ENCODE measurements around the gene FAM118B.
"Not testable (repeated sequence)": the region's sequence is repeated elsewhere in the genome, so short reads cannot be mapped to it uniquely, and the experiment has no call there.

The FAM118B gene

DNA sequence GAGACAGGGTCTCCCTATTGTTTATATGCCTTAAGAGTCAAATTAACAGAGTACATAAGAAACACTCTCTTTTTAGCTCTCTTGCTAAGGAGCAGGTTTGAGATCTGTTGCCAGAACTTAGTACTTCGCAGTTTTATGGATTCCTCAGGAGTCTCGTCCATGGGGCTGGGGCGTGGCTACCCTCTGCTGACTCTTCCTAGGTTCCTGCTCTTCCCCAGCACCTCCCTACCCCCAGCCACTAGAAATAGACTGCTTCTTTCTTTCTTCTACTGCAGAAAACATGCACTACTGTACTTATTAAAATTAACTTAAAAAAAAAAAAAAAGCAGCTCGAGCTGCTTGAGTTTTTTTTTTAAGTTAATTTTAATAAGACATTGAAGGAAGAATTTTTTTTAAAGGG lies 8.0 kb downstream of the FAM118B start:
- no peak for DNase-seq

DNA sequence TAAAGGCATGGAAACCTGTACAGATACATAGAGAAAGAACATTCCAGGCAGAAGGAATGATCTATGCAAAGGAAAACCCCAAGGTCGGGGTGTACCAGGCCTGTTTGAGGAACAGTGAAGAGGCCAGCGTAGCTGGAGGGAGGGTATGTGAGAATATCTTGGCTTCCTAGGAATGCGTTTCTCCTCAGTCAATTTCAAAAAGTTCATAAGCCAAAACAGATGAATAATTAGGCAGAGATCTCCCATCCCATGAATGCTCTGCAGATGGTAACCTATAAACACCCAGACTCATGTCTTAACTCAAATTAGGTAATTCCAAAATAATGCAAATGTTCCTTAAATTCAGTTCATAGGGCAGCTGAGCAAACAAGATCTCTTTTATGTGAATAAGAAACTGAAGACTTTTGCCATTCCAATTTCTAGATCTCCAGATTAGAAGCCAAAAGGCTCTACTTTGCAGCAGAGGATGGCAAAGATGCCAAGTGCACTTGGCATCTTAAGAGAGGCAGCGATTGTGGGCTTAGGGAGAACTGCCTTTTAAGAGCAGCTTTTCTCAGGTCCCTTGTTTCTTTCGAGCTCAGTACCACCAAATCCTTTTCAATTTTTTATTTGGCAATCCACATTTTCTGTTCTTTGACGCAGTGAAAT lies 13.2 kb downstream of the FAM118B start:
- peak; percentile 70 for DNase-seq

DNA sequence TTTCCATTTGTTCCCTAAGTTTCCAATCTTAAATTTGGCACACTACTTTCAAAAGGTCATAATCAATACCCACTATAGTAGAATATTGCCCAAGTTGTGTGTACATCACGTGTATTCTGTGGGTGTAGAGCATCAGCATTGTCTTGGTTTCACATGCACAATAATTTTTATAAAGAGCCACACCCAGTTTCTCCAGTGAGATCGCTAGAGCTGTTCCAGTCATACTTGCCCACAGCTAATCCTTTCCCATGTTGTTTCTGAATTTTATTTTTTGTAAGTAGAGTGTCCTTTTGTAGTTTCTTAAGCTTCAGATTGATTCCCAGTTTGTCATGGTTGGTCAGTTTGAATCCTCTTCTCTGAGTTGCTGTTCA lies 13.7 kb downstream of the FAM118B start:
- no peak for DNase-seq

DNA sequence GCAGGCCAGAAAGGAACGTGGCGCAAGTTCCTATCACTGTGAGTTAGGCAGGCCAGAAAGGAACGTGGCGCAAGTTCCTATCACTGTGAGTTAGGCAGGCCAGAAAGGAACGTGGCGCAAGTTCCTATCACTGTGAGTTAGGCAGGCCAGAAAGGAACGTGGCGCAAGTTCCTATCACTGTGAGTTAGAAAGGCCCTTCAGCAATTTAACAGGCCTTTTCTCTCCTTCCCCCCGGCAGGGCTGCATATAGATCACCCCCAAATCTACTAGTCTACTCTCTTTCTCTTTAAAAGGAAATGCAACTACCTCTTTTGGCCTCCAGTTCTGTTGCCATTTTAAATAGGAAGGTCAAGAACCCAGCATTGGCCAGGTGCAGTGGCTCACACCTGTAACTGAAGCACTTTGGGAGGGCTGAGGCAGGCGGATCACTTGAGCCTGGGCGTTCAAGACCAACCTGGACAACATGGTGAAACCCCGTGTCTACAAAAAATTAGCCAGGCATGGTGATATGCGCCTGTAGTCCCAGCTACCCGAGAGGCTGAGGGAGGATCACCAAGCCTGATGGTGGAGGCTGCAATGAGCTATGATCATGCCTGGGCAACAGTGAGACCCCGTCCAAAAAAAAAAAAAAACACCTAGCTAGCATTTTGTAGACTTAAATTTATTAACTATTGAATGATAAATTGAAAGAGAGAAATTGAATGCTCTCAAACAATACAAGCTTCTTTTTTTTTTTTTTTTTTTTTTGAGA lies 14.9 kb downstream of the FAM118B start:
- DNase-seq: no peak

DNA sequence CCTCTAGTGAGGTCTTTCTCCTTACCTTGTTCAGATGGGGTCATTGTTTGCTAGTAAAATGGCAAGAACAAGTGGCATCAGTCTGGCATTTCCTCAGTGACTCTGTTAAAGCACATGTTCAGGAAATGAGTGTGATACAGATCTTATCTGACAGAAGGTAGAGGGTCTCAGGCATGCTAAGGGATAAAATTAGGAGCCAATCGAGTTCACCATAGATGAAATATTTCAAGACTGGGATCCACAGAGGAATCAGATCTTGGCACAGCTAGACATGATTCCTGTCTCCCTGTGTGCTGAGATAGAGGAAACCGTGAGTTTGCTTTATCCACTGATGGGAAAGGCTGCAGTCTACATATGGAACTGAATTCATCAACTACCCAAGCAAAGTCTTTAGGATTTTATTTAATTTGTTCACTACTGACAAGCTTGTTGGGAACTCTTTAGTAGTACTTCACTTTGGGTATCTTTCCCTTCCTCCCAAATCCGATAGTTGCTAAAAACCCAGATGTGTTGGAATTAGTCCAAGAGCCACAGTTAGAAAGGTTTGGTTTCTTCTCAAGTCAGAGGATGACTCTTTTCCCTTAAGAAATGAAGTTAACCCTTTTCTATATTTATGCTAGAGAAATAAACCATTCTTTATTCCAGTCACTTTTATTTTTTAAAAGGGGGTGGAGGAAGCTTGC lies 18.4 kb downstream of the FAM118B start:
- no peak for DNase-seq

DNA sequence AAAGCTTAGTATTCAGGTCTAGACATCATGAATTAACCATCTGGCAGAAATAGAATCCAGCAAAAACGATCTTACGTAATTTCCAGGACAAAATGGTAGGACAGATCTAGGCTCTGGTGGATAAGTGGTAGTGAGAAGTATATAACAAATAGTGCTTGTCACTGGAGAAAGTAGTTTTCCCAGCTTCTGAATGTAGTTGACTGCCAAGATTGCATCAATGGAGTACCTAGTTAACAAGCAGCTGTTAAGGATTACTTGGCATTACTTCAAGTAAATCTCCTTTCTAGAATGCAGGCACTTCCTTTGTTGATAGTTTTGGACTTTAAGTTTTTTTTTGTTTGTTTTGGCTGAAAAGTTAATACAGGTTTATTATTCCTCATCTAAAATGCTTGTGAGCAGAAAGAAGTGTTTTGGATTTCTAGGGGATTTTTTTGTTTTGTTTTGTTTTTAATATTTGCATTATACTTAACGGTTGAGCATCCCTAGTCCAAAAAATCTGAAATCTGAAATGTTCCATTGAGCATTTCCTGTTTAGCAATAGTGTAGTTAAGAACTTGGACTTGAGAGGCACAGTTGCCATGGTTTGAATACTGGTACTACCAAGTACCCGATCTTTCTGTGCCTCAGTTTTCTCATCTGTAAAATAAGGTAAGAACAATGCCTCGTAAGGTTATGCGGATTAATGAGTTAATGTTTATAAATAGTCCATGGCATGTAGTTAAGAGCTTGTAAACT lies 20.3 kb downstream of the FAM118B start:
- DNase-seq: peak; percentile 98

DNA sequence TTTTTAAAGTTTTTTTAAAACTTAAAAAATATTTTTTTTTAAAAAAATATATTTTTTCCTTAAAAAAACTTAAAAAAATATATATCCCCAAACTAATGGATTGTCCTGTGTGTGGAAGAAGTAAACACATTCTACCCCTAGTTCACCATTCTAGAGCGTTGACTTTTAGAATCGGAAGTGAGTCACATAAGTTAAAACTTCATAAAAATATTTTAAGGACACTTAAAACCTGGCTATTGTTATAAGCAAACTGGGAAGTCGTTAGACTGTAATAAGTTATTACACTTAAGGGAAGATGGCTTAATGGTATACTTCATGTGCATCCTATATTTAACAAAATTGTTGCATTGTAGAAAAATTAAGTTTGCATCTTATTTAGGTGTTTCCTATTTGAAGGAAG lies 21.1 kb downstream of the FAM118B start:
- DNase-seq: no peak

DNA sequence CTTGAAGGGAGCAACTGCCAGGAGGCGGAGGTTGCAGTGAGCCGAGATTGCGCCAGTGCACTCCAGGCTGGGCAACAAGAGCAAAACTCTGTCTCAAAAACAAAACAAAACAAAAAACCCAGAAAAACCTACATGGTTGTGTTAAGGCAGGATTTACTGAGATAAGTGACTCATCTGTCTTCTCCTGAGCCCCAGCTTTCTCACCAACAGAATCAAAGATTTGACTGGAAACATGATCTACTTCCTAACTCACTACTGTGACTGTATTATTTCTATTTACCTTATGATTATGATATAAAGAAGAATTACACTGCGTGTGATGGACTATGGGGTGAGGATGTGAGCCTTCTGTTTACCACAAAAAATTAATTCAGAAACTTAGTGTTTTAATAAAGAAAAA lies 21.8 kb downstream of the FAM118B start:
- DNase-seq: no peak

DNA sequence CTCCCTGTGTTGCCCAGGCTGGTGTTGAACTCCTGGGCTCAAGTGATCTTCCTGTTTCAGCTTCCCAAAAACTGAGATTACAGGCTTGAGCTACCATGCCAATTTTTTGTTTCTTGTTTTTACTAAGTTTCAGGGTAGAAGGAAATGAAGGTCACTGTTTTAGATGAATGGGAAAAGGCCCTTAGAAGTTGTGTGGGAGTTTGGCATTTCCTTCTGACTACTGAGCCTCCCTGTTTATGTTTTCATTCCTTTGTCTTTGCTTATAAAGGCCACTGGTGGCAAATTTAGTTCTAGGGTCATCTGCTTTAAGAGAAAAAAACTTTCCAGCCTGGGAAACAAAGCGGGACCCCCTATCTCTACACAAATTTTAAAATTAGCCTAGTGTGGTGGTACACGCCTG lies 35.1 kb downstream of the FAM118B start:
- DNase-seq: no peak

DNA sequence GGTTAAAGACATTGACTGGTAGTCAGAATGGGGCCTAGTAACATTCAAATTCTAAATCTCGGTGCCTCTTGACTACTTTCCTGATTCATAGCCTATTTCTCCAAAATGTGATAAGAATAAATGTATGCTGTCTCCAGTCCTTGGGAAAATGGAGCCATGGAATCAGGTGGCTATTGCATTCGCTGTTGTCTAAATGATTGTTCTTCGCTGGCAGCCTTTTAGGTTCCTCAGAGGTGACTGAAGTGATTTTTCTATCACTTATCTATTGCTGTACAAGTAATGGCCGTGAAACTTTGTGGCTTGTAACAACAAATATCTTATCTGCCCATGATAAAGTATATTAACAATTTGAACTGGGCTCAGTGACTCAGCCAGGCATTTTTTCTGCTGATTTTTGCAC lies 41.7 kb downstream of the FAM118B start:
- no peak for DNase-seq

DNA sequence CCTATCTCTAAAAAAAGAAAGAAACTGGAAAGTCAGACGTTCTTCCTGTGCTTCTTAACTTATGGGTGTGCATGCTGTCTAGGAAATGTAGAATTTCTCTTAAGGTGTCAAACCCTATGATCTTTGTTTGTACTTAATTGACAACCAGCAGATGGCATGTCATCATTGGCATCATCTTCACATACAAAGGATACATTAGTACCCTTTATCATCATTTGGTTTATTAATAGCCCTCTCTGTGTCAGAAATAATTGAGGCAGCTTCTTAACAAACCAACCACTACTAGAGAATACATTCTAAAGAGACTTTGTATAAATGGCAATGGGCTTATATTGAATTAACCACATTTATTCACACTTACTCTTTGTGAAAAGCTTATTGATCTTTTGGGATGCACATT lies 43.2 kb downstream of the FAM118B start:
- no peak for DNase-seq

DNA sequence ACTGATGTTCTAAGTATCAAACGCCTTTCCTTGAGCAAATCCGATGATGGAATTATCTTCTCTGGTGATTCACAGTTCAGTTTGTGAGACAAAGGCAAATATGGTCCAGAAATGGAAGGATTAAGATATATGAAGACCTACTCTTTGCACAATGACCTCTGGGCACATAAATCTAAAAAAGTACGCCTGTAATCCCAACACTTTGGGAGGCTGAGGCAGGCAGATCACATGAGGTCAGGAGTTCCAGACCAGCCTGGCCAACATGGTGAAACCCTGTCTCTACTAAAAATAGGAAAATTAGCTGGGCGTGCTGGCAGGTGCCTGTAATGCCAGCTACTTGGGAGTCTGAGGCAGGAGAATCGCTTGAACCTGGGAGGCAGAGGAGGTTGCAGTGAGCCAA lies 43.9 kb downstream of the FAM118B start:
- DNase-seq: not testable (repeated sequence)

DNA sequence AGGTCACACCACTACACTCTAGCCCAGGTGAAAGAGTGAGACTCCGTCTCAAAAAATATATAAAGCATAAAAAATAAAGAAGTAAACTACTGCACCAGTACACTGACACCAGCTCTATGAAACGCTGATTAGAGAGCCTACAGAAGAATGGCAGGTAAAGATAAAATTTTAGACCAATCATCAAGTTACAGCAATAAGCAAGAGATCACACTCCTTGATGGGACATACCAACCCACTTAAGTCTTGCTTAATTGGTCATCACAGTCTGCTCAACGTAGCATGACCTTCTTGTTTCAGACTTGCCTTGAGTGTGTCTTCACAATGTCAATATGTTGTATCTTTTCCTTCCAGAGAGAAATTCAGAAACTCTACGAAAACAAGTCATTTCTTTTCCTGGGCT lies 44.6 kb downstream of the FAM118B start:
- DNase-seq: no peak

DNA sequence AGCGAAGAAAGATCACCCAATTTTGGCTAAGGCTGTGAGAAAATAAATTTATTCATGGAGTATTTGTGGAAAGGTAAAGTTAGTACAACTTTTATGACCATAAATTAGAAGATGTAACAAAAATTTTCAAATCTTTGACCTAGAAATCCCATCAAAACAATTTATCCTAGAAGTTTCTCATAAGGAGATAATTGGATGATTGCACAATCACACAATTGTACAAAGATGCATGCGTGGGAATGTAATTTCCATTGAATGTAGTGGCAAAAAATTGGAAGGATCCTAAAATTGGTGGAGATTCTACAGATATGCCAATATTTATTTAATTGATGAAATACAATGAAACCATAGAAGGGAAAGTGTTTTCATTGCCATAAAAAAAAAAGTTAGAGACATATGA lies 45.6 kb downstream of the FAM118B start:
- no peak for DNase-seq

DNA sequence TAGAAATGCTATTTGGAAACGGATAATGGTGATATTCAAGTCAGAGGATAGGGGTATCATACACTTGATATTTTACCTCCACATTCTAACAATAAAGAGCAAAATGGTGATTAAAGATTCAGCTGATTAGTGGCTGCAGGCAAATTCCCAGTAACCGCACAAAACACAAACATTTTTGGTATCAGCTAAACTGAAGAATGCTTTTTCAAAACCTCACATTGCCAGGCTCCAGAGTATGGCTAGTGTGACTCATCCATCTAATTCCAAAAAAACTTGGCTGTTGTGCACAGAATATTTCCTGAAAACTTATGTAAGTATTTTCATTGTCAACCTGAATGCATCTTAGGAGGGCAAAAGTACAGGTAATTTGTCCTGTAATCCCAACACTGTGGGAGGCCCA lies 46.2 kb downstream of the FAM118B start:
- no peak for DNase-seq

DNA sequence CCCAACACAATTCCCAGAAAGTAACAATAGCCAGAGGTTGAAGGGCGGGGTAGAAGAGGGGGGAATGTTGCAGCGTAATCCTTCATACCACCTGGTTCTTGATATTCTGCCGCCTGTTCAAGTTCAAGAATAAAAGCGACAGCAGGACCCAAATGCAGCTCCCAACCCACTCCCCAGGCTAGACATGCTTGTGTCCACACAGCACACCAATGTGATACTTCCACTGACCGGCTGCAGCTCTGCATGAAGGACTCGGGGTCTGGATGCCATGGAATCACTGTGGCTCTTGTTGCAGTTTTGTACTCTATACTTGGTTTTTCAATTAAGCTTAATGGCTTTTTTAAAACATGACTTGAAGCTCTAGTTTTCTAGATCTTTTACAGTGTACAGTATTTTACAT lies 50.6 kb downstream of the FAM118B start:
- no peak for DNase-seq

DNA sequence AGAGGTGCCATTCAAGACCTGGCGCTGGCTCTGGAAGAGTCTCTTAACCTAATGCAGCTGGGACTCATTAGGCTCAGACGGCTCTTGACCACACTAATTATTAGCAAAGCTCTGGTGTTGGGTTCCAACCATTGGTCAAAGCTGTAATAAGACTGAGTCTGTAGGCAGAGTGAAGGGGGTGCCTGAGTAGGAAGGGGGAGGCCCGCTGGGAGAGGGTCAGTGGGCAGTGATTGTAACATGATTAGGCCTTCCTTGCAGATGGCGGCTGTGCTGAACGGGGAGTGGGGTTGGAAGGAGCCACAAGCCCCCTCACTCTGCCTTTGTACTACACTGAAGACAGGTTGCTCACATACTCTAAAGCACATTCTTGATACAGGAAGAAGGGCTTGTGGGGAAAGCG lies 51.9 kb downstream of the FAM118B start:
- no peak for DNase-seq

DNA sequence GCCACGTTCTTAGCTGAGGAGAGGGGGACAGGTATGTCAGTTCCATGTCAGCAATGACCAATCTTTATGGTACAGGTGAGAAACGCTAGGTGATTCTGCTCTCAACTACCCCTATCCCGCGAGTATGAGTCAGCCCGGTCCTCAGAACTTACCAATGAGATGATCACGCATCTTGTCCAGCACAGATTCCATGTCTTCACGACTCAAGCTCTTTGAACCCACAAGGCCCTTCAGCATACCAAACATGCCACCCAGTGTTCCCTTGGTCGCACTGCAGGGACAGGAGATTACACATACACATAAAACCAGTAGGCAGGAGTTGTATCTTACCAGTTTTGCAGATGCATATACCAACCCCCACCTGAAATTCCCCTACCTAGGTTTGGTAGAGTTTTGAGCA lies 54.2 kb downstream of the FAM118B start:
- no peak for DNase-seq

DNA sequence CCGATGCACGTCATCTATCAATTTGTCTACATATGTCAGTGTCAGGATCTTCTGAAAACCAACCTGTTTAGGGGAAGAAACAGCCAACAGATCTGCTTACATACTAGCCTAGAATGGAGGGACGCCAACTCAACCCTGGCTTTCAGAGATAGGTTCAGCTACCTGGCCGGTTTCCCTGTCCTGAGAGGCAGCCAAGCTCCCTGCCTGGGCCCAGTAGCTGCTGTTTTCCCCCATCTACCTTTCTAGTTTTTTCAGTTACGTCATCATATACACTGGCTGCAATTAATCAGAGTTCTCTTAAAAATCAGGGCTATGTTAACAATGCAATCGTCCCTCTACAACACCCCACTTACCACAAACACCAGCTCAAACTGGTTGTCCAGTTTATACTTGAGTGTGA lies 56.1 kb downstream of the FAM118B start:
- DNase-seq: no peak

DNA sequence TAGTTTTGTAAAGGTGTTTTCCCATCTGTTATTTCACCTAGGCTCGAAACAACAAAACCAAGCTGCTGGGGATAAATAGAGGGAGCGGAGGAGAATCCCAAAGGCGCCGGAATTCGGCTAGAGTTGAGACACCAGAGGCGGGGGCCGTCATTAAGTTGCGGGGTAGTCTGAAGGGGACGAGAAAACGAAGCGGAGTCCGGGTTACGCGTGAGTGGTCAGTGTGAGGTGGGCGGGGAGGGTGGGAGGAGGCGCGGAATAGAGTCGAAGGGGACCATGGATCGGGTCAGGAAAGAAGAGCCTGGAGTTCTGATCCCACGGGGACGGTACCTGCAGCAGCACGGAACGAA lies 56.8 kb downstream of the FAM118B start:
- no peak for DNase-seq

DNA sequence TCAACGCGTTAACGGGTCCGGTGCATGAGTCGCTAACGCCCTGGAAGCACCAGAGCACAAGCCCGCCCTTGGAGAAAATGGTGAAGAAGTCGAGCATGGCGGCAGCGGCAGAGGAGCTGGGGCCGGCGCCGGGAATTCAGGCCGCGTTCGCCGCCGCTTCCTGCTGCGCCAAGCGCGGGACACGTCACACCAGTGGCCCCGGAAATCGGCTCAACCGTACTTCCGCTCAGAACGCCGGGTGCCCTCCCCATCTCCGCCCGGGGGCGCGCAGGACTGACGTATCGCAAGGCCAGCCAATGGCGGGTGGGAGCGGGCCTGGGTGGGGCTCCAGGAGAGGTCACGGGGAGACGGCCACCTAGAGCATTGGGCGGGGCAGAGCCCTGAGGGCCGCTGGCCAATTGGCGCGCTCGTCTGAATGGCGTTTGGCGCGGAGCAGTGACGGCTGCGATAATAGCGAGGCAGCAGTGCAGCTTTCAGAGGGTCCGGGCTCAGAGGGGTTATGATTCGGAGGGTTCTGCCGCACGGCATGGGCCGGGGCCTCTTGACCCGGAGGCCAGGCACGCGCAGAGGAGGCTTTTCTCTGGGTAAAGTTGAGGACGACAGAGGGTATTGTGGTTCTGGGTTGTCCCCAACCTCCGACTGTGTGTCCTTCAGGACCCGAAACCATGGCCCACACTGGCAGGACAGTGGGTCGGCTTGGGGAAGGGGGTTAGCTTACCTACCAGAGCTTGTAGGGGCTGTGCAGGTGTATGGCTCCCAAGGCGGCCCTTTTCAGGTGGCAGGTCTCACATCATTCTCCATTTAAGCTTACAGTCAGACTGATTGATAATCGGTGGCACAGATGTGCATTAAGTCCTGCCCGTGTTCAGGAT lies 57.4 kb downstream of the FAM118B start, which contains the start of the genes FOXRED1 and SRPRA:
Gene FOXRED1 (plus strand): TSS at position 447 of the 872 bp plus-strand sequence. CDS start 53 bp downstream, at position 500.
Gene SRPRA (minus strand): TSS at position 188 of the 872 bp plus-strand sequence. CDS start 91 bp downstream, at position 97.
- DNase-seq: peak; percentile 99

DNA sequence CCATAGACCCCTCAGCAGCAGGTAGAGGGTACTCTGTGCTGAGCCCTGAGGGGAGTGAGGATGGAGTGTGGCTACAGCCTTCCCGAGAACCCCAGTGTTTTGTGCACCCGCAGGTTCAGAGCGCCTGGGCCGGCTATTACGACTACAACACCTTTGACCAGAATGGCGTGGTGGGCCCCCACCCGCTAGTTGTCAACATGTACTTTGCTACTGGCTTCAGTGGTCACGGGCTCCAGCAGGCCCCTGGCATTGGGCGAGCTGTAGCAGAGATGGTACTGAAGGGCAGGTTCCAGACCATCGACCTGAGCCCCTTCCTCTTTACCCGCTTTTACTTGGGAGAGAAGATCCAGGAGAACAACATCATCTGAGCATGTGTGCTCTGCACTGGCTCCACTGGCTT lies 65.7 kb downstream of the FAM118B start:
- DNase-seq: no peak
